ENCODE data around the gene HSF2. TPM values are rescaled to one million over a fixed set of nuclear protein-coding genes. Genes with fewer than 3 reads are reported as not detected.

HSF2 gene, protein sequence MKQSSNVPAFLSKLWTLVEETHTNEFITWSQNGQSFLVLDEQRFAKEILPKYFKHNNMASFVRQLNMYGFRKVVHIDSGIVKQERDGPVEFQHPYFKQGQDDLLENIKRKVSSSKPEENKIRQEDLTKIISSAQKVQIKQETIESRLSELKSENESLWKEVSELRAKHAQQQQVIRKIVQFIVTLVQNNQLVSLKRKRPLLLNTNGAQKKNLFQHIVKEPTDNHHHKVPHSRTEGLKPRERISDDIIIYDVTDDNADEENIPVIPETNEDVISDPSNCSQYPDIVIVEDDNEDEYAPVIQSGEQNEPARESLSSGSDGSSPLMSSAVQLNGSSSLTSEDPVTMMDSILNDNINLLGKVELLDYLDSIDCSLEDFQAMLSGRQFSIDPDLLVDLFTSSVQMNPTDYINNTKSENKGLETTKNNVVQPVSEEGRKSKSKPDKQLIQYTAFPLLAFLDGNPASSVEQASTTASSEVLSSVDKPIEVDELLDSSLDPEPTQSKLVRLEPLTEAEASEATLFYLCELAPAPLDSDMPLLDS
- total RNA-seq (1 to 10 TPM; 2.7 to 6.3 (median 3.8) TPM), polyA plus RNA-seq (1 to 10 TPM; 3.5 to 8.6 TPM)

DNA sequence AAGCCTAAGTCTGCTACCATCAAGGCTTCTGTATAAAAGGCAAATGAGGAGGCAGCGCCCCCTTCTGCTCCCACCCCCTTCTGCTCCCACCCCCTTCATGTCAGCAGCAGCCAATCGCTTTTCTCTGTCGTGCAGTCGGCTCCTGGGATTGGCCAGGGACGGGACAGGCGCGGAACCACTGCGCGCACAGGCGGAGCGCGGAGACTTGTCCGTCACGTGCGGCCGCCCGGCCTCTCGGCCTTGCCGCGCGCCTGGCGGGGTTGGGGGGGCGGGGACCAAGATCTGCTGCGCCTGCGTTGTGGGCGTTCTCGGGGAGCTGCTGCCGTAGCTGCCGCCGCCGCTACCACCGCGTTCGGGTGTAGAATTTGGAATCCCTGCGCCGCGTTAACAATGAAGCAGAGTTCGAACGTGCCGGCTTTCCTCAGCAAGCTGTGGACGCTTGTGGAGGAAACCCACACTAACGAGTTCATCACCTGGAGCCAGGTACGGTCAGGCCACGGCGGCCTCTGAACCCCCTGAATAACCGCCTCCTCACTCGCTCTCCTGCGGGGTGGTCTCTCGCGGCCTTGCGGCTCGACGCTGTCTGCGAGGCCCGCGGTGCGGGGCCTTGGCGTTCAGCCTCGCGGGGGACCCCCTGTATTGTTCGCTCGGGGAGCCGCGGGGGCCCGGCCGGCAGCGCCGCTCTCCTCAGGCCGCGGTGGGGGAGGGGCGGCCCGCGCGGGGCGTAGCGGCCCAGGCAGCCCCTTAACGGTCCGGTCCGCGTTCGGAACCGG lies at the start of gene HSF2:
TSS of gene HSF2 (plus strand) at position 305 of the 773 bp plus-strand sequence. CDS start at position 391, 86 bp downstream.
- Histone ChIP-seq H3K36me3 (no peaks in the 10 kb centered on the region), H3K4me1 (peaks cover 0 to 8% (median 0%) of the 10 kb centered on the region in 3 donors), H3K27ac (peak within 1 kb of the TSS; percentile 61 to 82 (median 68)), H3K27me3 (no peaks in the 10 kb centered on the region), H3K9me3 (no peaks in the 10 kb centered on the region), H3K4me3 (peak within 1 kb of the TSS; percentile 74 to 98 (median 94))
- 0% methylated on average over 81 to 82 of the region's 82 CpGs for WGBS, 2 donors
- intact Hi-C loops (cut with DNase I), result no loop called here
- TF ChIP-seq, protein P1, sequence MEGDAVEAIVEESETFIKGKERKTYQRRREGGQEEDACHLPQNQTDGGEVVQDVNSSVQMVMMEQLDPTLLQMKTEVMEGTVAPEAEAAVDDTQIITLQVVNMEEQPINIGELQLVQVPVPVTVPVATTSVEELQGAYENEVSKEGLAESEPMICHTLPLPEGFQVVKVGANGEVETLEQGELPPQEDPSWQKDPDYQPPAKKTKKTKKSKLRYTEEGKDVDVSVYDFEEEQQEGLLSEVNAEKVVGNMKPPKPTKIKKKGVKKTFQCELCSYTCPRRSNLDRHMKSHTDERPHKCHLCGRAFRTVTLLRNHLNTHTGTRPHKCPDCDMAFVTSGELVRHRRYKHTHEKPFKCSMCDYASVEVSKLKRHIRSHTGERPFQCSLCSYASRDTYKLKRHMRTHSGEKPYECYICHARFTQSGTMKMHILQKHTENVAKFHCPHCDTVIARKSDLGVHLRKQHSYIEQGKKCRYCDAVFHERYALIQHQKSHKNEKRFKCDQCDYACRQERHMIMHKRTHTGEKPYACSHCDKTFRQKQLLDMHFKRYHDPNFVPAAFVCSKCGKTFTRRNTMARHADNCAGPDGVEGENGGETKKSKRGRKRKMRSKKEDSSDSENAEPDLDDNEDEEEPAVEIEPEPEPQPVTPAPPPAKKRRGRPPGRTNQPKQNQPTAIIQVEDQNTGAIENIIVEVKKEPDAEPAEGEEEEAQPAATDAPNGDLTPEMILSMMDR (IDR thresholded peaks at IDR 0.05), result peak in 1 of 4 donors; percentile 13
- ATAC-seq (peak; percentile 98 to 99 (median 99)), FAIRE-seq (no peak), DNase-seq (peak; percentile 94 to 97 (median 96))

DNA sequence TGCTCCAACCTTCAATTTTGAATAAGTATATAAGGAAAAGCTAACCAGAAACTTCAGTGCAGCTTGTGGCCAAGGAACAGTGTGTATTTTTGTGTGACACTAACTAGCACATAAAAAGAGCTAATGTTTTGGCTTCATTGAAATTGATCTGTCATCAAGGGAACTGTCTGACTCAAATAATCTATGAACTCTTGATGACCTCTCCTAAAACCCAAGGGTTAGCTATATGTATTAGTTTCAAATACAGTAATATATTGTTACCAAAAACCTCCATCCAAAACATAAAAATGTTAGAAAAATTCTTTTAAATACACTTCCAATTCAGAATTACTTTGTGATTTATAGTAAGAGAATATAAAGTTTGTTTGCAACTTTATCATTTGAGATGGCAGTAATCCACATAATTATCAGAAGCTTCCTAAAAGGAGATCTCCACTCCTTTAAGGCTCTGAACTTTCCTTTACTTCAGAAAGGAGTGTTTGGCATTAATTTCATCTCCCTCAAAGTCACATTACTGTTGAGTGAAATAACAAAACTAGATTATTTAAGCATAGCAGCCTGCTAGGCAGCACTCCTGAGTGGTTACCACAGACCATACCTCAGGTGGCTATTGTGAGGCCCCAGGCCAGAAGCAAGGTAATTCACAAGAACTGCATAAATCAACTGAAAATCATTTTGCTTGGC lies 46.3 kb upstream of the HSF2 start:
- Histone ChIP-seq H3K27me3 (no peaks in the 10 kb centered on the region), H3K9me3 (no peaks in the 10 kb centered on the region), H3K36me3 (no peaks in the 10 kb centered on the region), H3K4me3 (no peak overlapping the region), H3K27ac (no peak overlapping the region), H3K4me1 (no peaks in the 10 kb centered on the region)
- intact Hi-C loops (cut with DNase I), result no loop called here
- no peak for FAIRE-seq
- TF ChIP-seq, protein P1 (IDR thresholded peaks at IDR 0.05), result no peak
- no peak for DNase-seq
- no peak for ATAC-seq

DNA sequence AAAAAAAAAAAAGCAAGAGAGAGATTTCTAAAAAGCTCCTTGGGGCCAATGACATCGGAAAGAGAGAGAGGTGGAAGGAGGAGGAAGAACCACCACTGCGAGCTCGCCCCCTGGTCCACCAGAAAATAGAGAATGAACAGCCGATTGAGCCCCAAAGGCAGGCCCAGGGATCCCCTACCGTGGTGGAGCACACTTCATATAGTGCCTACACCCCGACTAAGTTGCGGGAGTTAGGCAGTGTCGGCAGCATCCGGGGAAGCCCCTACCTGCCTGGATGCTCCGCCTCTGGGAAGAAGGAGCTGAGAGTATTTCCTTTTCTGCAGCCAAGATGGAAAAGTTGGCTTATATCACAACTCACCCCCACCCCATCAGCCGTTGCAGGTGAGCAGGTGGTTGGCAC lies 38.6 kb upstream of the HSF2 start:
- Histone ChIP-seq H3K4me3 (no peak overlapping the region), H3K4me1 (no peaks in the 10 kb centered on the region), H3K9me3 (no peaks in the 10 kb centered on the region), H3K36me3 (no peaks in the 10 kb centered on the region), H3K27ac (no peak overlapping the region), H3K27me3 (no peaks in the 10 kb centered on the region)
- ATAC-seq (no peak), FAIRE-seq (no peak), DNase-seq (no peak)
- intact Hi-C loops (cut with DNase I), result no loop called here
- TF ChIP-seq, protein P1 (IDR thresholded peaks at IDR 0.05), result no peak
- 69 to 79% methylated on average over 11 of the region's 11 CpGs for WGBS, 2 donors

DNA sequence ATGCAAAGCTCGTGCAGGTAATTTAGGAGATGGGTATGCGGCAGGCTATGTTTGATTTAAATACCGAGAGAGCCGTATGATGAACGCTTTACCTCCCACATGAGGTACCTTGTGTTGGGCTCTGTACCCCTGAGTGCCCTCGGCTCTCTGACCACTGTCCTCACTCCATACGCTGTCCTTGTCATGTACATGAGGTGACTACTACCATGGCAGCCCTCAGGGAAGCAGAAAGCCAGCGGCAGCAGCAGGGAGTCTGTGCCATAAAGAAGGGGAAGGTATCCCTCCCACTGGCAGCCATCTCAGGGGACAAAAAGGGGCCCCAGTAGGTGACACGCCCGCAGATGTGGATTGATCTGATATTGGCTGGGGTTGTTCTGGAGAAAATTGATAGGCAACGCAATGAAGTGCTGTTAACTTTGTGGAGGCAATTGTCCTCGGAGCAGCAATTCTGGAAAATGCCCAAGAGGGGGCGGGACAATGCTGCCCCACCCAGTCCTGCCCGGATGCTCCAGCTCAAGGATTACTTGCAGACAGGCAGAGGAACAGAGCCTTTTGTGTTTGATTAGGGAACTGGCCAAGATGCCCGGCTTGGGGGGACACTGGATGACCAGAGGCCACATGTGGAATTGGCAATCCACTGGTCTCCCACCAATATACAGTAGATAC lies 38.0 kb upstream of the HSF2 start:
- Histone ChIP-seq H3K9me3 (no peaks in the 10 kb centered on the region), H3K27me3 (no peaks in the 10 kb centered on the region), H3K4me3 (no peak overlapping the region), H3K4me1 (no peaks in the 10 kb centered on the region), H3K27ac (no peak overlapping the region), H3K36me3 (no peaks in the 10 kb centered on the region)
- FAIRE-seq, result no peak
- TF ChIP-seq, protein P1 (IDR thresholded peaks at IDR 0.05), result no peak
- intact Hi-C loops (cut with DNase I), result no loop called here
- no peak for ATAC-seq
- WGBS, 2 donors, result 68 to 84% methylated on average over 15 of the region's 15 CpGs
- no peak for DNase-seq

Measured in pancreas (tissue), 10 donors.